Psoas muscle (tissue), 8 donors: Measurements from ENCODE around the gene PYGM. TPM values are rescaled to one million over a fixed set of nuclear protein-coding genes. Genes with fewer than 3 reads are reported as not detected.

ENCODE experiments used
- ATAC-seq, 4 donors: fragments of 200-7000 bp; cut with Tn5 transposase; one replicate each; pipeline ENCODE4 v1.9.1; 2020; ENCODE audit warnings: moderate library complexity in 3 of 4, mild to moderate bottlenecking in 2 of 4
- DNase-seq, 2 donors: peaks; one replicate each; pipeline ENCODE4 v3.0.0-alpha.2; 2020
- H3K27ac ChIP-seq: fragments of 200-600 bp; one replicate; pipeline ENCODE4 v1.8.0; 2022
- H3K27me3 ChIP-seq, 3 donors: fragments of 200-600 bp in 1 of 3; one replicate each; pipeline versions ENCODE4 v1.6.1 to v1.8.0; 2013 to 2022; ENCODE audit warnings: low read length in 2 of 3, mild to moderate bottlenecking in 2 of 3, moderate library complexity in 1 of 3; ENCODE audit not compliant: insufficient read depth in 3 of 3
- H3K36me3 ChIP-seq, 2 donors: fragments of 200-600 bp in 1 of 2; one replicate each; pipeline versions ENCODE4 v1.6.1 to v1.8.0; 2013 to 2022; ENCODE audit warnings: low read depth in 1 of 2, mild to moderate bottlenecking in 1 of 2, moderate library complexity in 1 of 2; ENCODE audit not compliant: insufficient read depth in 1 of 2
- H3K4me1 ChIP-seq: fragments of 200-600 bp; one replicate; pipeline ENCODE4 v1.8.0; 2022
- H3K4me3 ChIP-seq: fragments of 200-600 bp; one replicate; pipeline ENCODE4 v1.8.0; 2022; ENCODE audit warnings: mild to moderate bottlenecking
- H3K9me3 ChIP-seq: fragments of 200-600 bp; one replicate; pipeline ENCODE4 v1.8.0; 2022
- WGBS, 3 donors: extraction: QIAGEN DNeasy Blood & Tissue Kit; methylation state at CpG; one replicate each; pipeline versions ENCODE4 v1.1.6 to v1.1.7; 2013; 5-methylcytosine and 5-hydroxymethylcytosine counted together
- intact Hi-C, 2 donors: fragments of 100-400 bp; cut with DNase I; formaldehyde crosslinking; loops; one replicate each; pipeline versions ENCODE4 v1.11.0 to v1.14.2; 2022
- polyA plus RNA-seq, 3 donors: library from polyadenylated mRNA; stranded (reverse); fragments of 200-250 nt; gene quantifications; one replicate each; pipeline ENCODE4 v1.2.3, GENCODE V29; 2013
- total RNA-seq, 4 donors: library from RNA; stranded (reverse); fragmentation: NEBNext Ultra II Directional in 2 of 4; extraction: Animal tissue kit (Norgen Biotek cat#: 25700) in 2 of 4; gene quantifications; one replicate each; pipeline versions ENCODE4 v1.2.1 to v1.2.4, GENCODE V29; 2021 to 2023
- TF ChIP-seq, protein P1 (sequence below): fragments of 200-600 bp; IDR thresholded peaks from one replicate; pipeline ENCODE4 v1.8.0; 2022; ENCODE audit warnings: antibody characterized with exemption
- donor health status: healthy with polysubstance abuse.
- donor health status: DM: no; HTN: no; CAD: no; lungs with moderate emphysema.
- donor health status: Bipolar disorder and iron deficiency.
- donor health status: healthy.
- donor health status: DM: yes; HTN: yes; CAD: no.
- donor health status: DM: no; HTN: no; CAD: no.
- donor health status: DM: no; HTN: no; CAD: no.
- donor health status: DM: yes; HTN: yes; CAD: no.

PYGM gene
- total and polyA plus RNA-seq, 7 donors, result 511 to 2,203 (median 1,729) TPM

DNA sequence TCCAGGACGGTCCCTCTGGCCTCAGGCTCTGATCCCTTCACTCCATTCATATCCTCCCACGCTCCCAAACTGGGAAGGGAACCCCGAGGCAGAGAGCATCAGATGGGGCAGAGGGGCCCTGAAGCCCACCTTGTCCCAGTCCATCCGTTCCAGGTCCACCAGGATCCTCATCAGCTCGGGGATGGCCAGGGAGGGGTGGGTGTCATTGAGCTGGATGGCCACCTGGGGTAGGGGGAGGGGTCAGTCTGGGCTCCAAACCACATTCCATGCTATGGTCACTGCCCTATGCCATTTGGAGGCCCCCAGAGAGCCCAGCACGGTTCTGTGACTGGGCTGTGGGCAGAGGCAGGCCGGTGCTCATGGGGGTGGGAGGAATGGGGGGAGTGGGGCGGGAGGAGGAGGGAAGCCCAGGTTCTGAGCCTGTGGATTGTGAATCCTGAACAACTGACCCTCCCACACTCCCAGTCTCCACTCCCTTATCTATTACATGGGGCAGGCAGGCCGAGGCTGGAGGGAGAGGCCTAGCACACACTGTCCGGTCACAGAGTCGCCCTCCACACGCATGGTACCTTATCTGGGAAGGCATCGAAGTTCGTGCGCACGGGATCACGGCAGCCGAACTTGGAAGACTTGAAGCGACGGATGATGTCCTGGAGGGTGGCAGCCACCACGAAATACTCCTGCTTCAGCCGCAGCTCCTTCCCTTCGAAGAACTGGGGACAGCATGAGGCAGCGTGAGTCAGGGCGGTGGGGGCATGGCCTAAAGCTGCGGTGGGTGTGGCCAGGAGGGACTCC lies 5.5 kb downstream of the PYGM start:
- H3K4me3 ChIP-seq, result no peak overlapping the region
- DNase-seq, result peak in 1 of 2 donors; percentile 46
- peaks cover 50% of the 10 kb centered on the region for H3K4me1 ChIP-seq
- intact Hi-C loops, result no loop called here
- no peaks in the 10 kb centered on the region for H3K9me3 ChIP-seq
- 68 to 87% (median 68%) methylated on average over 26 of the region's 26 CpGs for WGBS, 3 donors
- TF ChIP-seq, protein P1, sequence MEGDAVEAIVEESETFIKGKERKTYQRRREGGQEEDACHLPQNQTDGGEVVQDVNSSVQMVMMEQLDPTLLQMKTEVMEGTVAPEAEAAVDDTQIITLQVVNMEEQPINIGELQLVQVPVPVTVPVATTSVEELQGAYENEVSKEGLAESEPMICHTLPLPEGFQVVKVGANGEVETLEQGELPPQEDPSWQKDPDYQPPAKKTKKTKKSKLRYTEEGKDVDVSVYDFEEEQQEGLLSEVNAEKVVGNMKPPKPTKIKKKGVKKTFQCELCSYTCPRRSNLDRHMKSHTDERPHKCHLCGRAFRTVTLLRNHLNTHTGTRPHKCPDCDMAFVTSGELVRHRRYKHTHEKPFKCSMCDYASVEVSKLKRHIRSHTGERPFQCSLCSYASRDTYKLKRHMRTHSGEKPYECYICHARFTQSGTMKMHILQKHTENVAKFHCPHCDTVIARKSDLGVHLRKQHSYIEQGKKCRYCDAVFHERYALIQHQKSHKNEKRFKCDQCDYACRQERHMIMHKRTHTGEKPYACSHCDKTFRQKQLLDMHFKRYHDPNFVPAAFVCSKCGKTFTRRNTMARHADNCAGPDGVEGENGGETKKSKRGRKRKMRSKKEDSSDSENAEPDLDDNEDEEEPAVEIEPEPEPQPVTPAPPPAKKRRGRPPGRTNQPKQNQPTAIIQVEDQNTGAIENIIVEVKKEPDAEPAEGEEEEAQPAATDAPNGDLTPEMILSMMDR, result no peak
- ATAC-seq, result no peak
- peak overlapping the region; percentile 38 for H3K27ac ChIP-seq
- no peaks in the 10 kb centered on the region for H3K27me3 ChIP-seq
- peaks cover 0 to 89% of the 10 kb centered on the region in 2 donors for H3K36me3 ChIP-seq

DNA sequence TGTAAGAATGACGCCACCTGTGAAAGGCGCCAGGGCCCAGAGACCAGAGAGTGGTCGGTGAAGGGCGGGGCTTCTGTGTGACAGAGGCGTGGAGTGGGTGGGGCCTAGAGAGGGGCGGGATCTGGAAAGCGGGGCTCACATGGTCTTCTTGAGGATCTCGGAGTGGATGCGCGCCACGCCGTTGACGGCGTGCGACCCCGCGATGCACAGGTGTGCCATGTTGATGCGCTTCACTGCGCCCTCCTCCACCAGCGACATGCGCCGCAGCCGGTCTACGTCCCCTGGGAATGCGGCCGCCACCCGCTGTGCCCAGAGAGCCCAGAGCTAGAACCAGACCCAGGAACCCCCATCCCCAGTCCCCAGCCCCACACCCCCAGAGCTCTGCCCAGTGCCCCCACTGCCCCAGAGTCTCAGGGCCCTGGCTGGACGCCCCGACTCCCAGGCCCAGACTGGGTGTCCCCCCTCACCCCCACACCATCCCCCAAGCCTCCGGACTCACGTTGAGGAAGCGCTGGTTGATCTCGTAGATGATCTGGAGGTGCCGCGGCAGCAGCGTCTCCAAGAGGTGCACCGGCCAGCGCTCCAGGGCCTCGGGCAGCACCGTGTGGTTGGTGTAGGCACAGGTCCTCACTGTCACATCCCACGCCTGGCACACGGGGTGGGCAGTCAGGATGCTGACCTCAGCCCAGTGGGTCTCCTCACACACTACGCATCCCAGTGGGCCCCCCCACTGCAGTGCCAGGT lies 6.2 kb downstream of the PYGM start:
- WGBS, 3 donors, result 63 to 89% (median 75%) methylated on average over 36 to 43 of the region's 43 CpGs
- H3K4me1 ChIP-seq, result peaks cover 46% of the 10 kb centered on the region
- H3K27ac ChIP-seq, result peak overlapping the region; percentile 23
- peaks cover 0 to 97% of the 10 kb centered on the region in 2 donors for H3K36me3 ChIP-seq
- H3K9me3 ChIP-seq, result no peaks in the 10 kb centered on the region
- H3K27me3 ChIP-seq, result no peaks in the 10 kb centered on the region
- intact Hi-C loops, result no loop called here
- TF ChIP-seq, protein P1, result no peak
- peak; percentile 13 to 50 for DNase-seq
- no peak for ATAC-seq
- H3K4me3 ChIP-seq, result no peak overlapping the region

DNA sequence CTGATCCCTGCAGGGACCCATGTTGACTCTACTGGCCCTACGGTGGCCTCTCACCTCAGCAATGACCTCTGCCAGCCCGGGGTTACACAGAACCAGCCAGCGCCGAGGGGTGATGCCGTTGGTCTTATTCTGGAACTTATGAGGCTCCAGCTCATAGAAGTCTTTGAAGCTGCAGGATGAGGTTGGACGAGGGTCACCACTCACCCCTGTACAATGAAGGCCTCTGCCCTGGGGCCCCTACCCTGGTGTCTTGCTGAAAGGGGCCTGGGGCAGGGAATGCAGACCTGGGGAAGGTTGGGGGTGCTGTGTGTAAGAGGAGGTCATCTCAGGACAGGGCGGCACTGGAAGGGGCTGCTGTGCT lies 6.8 kb downstream of the PYGM start:
- Histone ChIP-seq H3K4me1 (peaks cover 40% of the 10 kb centered on the region), H3K27me3 (no peaks in the 10 kb centered on the region), H3K4me3 (no peak overlapping the region), H3K9me3 (no peaks in the 10 kb centered on the region), H3K27ac (no peak overlapping the region), H3K36me3 (peaks cover 0 to 97% of the 10 kb centered on the region in 2 donors)
- TF ChIP-seq, protein P1, result no peak
- no peak for ATAC-seq
- intact Hi-C loops, result no loop called here
- DNase-seq, result peak in 1 of 2 donors; percentile 38
- WGBS, 3 donors, result 67 to 87% (median 73%) methylated on average over 7 of the region's 7 CpGs

DNA sequence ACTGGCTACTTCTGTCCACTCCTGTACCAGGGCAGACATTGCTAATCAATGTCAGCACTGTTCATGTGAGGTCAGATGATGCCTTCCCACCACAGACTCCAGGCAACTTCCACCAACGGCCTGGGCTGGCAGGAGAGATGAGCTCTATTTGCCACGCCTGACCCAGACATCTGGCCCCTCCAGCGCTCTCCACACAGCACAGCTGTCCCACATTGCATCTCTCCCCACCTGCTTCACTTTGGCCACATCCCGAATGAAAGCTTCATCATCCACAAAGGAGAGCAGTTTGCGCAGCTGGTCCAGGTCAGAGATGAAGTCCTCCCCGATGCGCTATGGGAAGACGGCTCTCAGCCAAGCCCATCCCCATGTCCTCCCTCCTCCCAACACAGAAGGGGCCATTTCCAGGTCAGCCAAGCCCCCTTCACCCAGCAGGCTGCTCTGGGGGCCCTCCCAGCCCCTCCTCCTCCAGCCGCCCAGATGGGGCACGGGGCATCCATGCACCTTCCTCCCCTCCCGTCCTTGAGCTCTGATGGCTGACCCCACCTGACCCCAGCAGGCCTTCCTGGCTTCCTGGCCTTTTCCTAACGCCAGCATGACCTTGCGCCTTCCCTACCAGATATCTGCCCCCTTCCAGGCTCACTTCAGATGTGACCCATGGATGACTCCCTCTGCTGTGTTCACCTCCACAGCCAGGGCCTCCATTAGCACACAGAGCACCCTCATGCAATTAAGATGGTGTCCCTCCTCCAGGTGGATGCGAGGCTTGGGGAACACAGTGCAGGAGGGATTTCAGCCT lies 7.4 kb downstream of the PYGM start:
- H3K36me3 ChIP-seq, result peaks cover 0 to 97% of the 10 kb centered on the region in 2 donors
- peak in 1 of 4 donors; percentile 18 for ATAC-seq
- H3K4me1 ChIP-seq, result peaks cover 37% of the 10 kb centered on the region
- no peak overlapping the region for H3K4me3 ChIP-seq
- H3K27me3 ChIP-seq, result no peaks in the 10 kb centered on the region
- H3K27ac ChIP-seq, result no peak overlapping the region
- TF ChIP-seq, protein P1, result no peak
- no peaks in the 10 kb centered on the region for H3K9me3 ChIP-seq
- intact Hi-C loops, result no loop called here
- DNase-seq, result peak in 1 of 2 donors; percentile 39
- WGBS, 3 donors, result 34 to 48% (median 35%) methylated on average over 14 of the region's 14 CpGs
